A549 (cell line): ENCODE results near the gene P3H2. TPM values are rescaled to one million over a fixed set of nuclear protein-coding genes. Genes with fewer than 3 reads are reported as not detected.
"Not testable (repeated sequence)": the region's sequence is repeated elsewhere in the genome, so short reads cannot be mapped to it uniquely, and the experiment has no call there.

ENCODE experiments used
- ATAC-seq, 2 experiments: fragments of 200-7000 bp in 1 of 2; fragments of >200 bp in 1 of 2; cut with Nextera tagmentation in 1 of 2; cut with Tn5 transposase in 1 of 2; 3 replicates each; pipeline versions ENCODE4 v1.8.0 to v1.9.1; 2018 to 2020; ENCODE audit warnings: mild to moderate bottlenecking in 1 of 2, moderate library complexity in 1 of 2
- CTCF ChIA-PET: fragments of 300-600 bp; sonication (Branson Sonifier 250); formaldehyde crosslinking; extraction: SDS; loops from one replicate; lab custom pipeline; 2021; ENCODE audit warnings: antibody characterized with exemption, inconsistent platforms; lab: Yijun Ruan, JAX
- POLR2A ChIA-PET: fragments of 350-600 bp; formaldehyde crosslinking; extraction: SDS; loops from one replicate; lab custom pipeline; 2021; ENCODE audit warnings: antibody characterized with exemption, inconsistent platforms; lab: Yijun Ruan, JAX
- DNase-seq, 2 experiments: peaks; one replicate each; pipeline versions ENCODE4 v3.0.0 to v3.0.0-alpha.2; 2011 to 2016; ENCODE audit warnings: low read depth in 1 of 2, low spot score in 1 of 2
- FAIRE-seq: peaks from 2 replicates; lab custom pipeline; 2011; peaks lifted over from hg19 to GRCh38; lab: Jason Lieb, UNC
- H3K27ac ChIP-seq, 2 experiments: fragments of >200 bp; sonication (Bioruptor Twin); formaldehyde crosslinking; 3 replicates each; pipeline ENCODE4 v1.5.1; 2016 to 2017
- H3K4me1 ChIP-seq: fragments of >200 bp; sonication (Bioruptor Twin); formaldehyde crosslinking; 3 replicates; pipeline ENCODE4 v1.6.1; 2016
- H3K4me2 ChIP-seq: fragments of >200 bp; sonication (Bioruptor Twin); formaldehyde crosslinking; 3 replicates; pipeline ENCODE4 v1.6.1; 2016
- H3K4me3 ChIP-seq: fragments of >200 bp; sonication (Bioruptor Twin); formaldehyde crosslinking; 3 replicates; pipeline ENCODE4 v1.5.1; 2016
- H3K9me3 ChIP-seq: fragments of >200 bp; sonication (Bioruptor Twin); formaldehyde crosslinking; 3 replicates; pipeline ENCODE4 v1.6.1; 2016
- BHLHE40 ChIP-seq: IDR thresholded peaks from 2 replicates; pipeline ENCODE4 v1.6.1; 2012; ENCODE audit warnings: low read depth, low read length, inconsistent platforms
- CBX2 ChIP-seq: fragments of 200-600 bp; sonication (generic); IDR thresholded peaks from 2 replicates; pipeline ENCODE4 v1.6.1; 2016; ENCODE audit warnings: low read depth, mild to moderate bottlenecking, borderline replicate concordance
- FOSL2 ChIP-seq, 2 experiments: fragments of 450-650 bp in 1 of 2; fragments of >200 bp in 1 of 2; sonication (Bioruptor Twin) in 1 of 2; formaldehyde crosslinking; IDR thresholded peaks; 2 replicates each; pipeline versions ENCODE4 v1.5.0 to v1.6.1; 2016 to 2020; ENCODE audit warnings: mild to moderate bottlenecking in 1 of 2, moderate library complexity in 1 of 2
- FOXS1 ChIP-seq: fragments of 250-450 bp; sonication (Bioruptor Pico); IDR thresholded peaks from 2 replicates; pipeline ENCODE4 v1.5.0; 2020; ENCODE audit warnings: mild to moderate bottlenecking, moderate library complexity
- MAZ ChIP-seq: fragments of 150-350 bp; IDR thresholded peaks from 2 replicates; pipeline ENCODE4 v1.6.1; 2014; ENCODE audit warnings: antibody characterized with exemption, low read depth, low read length, borderline replicate concordance
- RAD21 ChIP-seq, 2 experiments: fragments of >200 bp in 1 of 2; sonication (Bioruptor Twin) in 1 of 2; formaldehyde crosslinking in 1 of 2; IDR thresholded peaks in 1 of 2; conservative IDR thresholded peaks in 1 of 2; 2 replicates in 1 of 2; 3 replicates in 1 of 2; pipeline ENCODE4 v1.6.1; 2012 to 2018; ENCODE audit warnings: inconsistent platforms in 1 of 2
- RARB ChIP-seq: fragments of 250-450 bp; sonication (Bioruptor Pico); IDR thresholded peaks from 2 replicates; pipeline ENCODE4 v1.8.0; 2021; ENCODE audit warnings: mild to moderate bottlenecking, moderate library complexity
- SMC3 ChIP-seq: fragments of >200 bp; sonication (Bioruptor Twin); formaldehyde crosslinking; IDR thresholded peaks from 3 replicates; pipeline ENCODE4 v1.6.1; 2018; ENCODE audit warnings: inconsistent platforms
- TFCP2L1 ChIP-seq: fragments of 250-450 bp; sonication (Bioruptor Pico); IDR thresholded peaks from 2 replicates; pipeline ENCODE4 v1.5.0; 2021; ENCODE audit warnings: mild to moderate bottlenecking
- TP53 ChIP-seq: fragments of 250-450 bp; sonication (Bioruptor Pico); IDR thresholded peaks from 2 replicates; pipeline ENCODE4 v1.5.0; 2021; ENCODE audit warnings: mild to moderate bottlenecking, moderate library complexity
- WGBS: methylation state at CpG from one replicate; pipeline ENCODE4 v1.1.6; 2017; ENCODE audit errors: missing lambda C conversion rate; 5-methylcytosine and 5-hydroxymethylcytosine counted together
- polyA plus RNA-seq, 4 experiments: library from polyadenylated mRNA; depleted of rRNA in 3 of 4; stranded (reverse); fragments of >200 nt; fragmentation: RNase III in 1 of 4; extraction: RNeasy Plus Mini Kit Qiagen cat#74134 plus additional on column Dnase treatment in 1 of 4; gene quantifications; 2 replicates in 3 of 4; 3 replicates in 1 of 4; pipeline ENCODE4 v1.2.3, GENCODE V29; 2011 to 2017
- TF ChIP-seq, protein P1 (sequence below): fragments of 200-600 bp; sonication (generic); IDR thresholded peaks from 2 replicates; pipeline ENCODE4 v1.6.1; 2016; ENCODE audit warnings: antibody characterized with exemption, mild to moderate bottlenecking, moderate library complexity
- TF ChIP-seq, protein P2 (sequence below): fragments of >200 bp; sonication (Bioruptor Twin); formaldehyde crosslinking; IDR thresholded peaks from 3 replicates; pipeline ENCODE4 v1.5.1; 2016

Gene P3H2
- polyA plus RNA-seq, 2 of the 4 experiments (the other 2 are of a cell fraction): 56.6 to 72.5 TPM

DNA sequence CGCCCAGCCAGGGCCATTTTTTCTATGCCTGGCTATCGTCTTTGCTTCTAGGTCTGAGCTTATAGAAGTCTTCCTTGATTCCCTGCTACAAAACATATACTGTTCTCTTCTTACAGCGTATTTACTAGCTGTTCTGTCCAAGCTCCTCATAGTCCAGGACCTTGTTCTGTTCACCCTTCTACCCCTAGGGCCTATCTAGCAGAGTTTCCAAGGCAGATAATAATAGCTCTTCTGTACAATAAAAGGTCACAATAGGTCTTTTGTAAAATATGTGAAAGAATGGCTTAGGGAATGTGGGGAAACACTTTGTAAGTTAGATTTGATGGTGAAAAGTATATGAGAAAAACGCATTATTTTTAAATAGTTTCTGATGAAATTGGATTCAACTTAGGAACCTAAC is 158.2 kb downstream of the P3H2 start (continued):
- no peak for TF ChIP-seq MAZ
- TF ChIP-seq RARB: no peak
- TF ChIP-seq TFCP2L1 (CRISPR knock-in tag): no peak
- TF ChIP-seq TP53: no peak
- TF ChIP-seq FOSL2 (IDR thresholded peaks at IDR 0.05): no peak
- TF ChIP-seq FOSL2 (CRISPR knock-in tag; IDR thresholded peaks at IDR 0.05): no peak
- TF ChIP-seq, all 56 proteins: peak for 0

DNA sequence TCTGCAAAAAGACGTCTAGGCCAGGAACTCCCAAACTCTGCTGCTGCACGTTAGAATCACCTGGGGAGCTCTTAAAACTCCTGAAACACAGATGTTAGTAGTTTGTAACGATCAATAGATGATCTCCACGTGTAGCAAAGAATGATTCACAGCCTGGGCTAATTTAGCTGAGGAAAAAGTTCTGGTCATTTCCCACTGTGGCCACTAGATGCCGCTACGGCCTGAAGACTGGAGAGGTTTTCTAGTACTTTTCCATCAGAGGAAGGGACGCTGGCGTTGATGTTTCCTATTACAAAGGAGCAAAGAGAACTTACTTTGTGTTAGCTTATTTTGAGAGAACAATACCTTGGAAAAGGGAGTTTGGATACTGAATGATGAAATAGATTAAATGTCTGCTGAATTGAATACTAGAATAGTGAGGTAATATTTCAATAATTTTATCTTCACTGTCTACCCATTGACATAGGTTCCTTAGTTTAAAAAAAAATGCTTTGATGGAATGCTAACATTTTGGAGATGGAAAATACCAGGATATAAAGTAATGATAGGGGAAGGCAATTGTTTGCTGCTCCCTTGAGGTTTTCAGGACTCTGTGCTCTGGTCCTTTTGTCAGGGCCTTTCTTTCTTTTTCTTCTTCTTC is 159.1 kb downstream of the P3H2 start:
- ATAC-seq (peak; percentile 59 to 82; a peak in 4 of 6 replicates), FAIRE-seq (no peak), DNase-seq (peak; percentile 70 to 74)
- Histone ChIP-seq H3K4me1 (peaks cover 14% of the 10 kb centered on the region), H3K4me2 (peak overlapping the region; percentile 47; the same call in 2 of the 3 replicates), H3K4me3 (no peak overlapping the region), H3K9me3 (no peaks in the 10 kb centered on the region), H3K27ac (peak overlapping the region; percentile 59 to 63)
- 2% methylated on average over 8 of the region's 8 CpGs for WGBS
- POLR2A ChIA-PET: interaction anchor here (0.9 kb wide), 1 partner anchor 361 kb away, joined by 7 read pairs; the partner anchor contains the start of gene CLDN1
- CTCF ChIA-PET: interaction anchor here (0.6 to 3.0 kb wide), 38 partner anchors 9 to 857 kb away, joined by 3 to 15 read pairs (median 4); partner anchors contain the start of genes CLDN1 and P3H2
- TF ChIP-seq RAD21 (conservative IDR thresholded peaks at IDR 0.05 in 1 of 2, IDR thresholded peaks at IDR 0.05 in 1 of 2) (peak; percentile 87 to 90), BHLHE40 (no peak), SMC3 (peak; percentile 80), FOSL2 (IDR thresholded peaks at IDR 0.05) (no peak), FOSL2 (CRISPR knock-in tag; IDR thresholded peaks at IDR 0.05) (peak; percentile 17; the same call in 1 of the 2 replicates), CBX2 (no peak), FOXS1 (CRISPR knock-in tag) (no peak)
- TF ChIP-seq, protein P1, sequence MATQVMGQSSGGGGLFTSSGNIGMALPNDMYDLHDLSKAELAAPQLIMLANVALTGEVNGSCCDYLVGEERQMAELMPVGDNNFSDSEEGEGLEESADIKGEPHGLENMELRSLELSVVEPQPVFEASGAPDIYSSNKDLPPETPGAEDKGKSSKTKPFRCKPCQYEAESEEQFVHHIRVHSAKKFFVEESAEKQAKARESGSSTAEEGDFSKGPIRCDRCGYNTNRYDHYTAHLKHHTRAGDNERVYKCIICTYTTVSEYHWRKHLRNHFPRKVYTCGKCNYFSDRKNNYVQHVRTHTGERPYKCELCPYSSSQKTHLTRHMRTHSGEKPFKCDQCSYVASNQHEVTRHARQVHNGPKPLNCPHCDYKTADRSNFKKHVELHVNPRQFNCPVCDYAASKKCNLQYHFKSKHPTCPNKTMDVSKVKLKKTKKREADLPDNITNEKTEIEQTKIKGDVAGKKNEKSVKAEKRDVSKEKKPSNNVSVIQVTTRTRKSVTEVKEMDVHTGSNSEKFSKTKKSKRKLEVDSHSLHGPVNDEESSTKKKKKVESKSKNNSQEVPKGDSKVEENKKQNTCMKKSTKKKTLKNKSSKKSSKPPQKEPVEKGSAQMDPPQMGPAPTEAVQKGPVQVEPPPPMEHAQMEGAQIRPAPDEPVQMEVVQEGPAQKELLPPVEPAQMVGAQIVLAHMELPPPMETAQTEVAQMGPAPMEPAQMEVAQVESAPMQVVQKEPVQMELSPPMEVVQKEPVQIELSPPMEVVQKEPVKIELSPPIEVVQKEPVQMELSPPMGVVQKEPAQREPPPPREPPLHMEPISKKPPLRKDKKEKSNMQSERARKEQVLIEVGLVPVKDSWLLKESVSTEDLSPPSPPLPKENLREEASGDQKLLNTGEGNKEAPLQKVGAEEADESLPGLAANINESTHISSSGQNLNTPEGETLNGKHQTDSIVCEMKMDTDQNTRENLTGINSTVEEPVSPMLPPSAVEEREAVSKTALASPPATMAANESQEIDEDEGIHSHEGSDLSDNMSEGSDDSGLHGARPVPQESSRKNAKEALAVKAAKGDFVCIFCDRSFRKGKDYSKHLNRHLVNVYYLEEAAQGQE: no peak
- TF ChIP-seq, protein P2, sequence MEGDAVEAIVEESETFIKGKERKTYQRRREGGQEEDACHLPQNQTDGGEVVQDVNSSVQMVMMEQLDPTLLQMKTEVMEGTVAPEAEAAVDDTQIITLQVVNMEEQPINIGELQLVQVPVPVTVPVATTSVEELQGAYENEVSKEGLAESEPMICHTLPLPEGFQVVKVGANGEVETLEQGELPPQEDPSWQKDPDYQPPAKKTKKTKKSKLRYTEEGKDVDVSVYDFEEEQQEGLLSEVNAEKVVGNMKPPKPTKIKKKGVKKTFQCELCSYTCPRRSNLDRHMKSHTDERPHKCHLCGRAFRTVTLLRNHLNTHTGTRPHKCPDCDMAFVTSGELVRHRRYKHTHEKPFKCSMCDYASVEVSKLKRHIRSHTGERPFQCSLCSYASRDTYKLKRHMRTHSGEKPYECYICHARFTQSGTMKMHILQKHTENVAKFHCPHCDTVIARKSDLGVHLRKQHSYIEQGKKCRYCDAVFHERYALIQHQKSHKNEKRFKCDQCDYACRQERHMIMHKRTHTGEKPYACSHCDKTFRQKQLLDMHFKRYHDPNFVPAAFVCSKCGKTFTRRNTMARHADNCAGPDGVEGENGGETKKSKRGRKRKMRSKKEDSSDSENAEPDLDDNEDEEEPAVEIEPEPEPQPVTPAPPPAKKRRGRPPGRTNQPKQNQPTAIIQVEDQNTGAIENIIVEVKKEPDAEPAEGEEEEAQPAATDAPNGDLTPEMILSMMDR: peak; percentile 78

DNA sequence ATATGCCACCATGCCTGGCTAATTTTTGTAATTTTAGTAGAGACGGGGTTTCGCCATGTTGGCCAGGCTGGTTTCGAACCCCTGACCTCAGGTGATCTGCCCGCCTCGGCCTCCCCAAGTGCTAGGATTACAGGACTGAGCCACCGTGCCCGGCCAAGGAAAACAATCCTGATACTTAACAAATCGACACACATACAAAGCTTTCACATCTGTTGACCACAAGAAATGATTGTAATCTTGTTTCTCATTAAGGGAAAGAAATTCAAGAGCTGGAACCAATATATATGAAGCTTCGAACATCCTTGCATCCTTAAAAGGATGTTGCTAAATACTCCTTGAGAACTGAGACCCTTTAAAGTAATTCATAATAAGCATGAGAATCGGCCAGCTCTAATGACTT is 159.6 kb downstream of the P3H2 start:
- Histone ChIP-seq H3K4me1 (peaks cover 14% of the 10 kb centered on the region), H3K4me2 (peak overlapping the region; percentile 47; the same call in 2 of the 3 replicates), H3K27ac (peak overlapping the region; percentile 59 to 63)
- CTCF ChIA-PET: interaction anchor here (0.6 to 3.0 kb wide), 32 partner anchors 9 to 856 kb away, joined by 3 to 15 read pairs (median 4); partner anchors contain the start of genes CLDN1 and P3H2
- not testable (repeated sequence) for H3K4me3 ChIP-seq, H3K9me3 ChIP-seq, ATAC-seq, DNase-seq, FAIRE-seq
- WGBS: 51% methylated on average over 10 of the region's 10 CpGs
- POLR2A ChIA-PET: interaction anchor here (0.9 kb wide), 1 partner anchor 361 kb away, joined by 7 read pairs; the partner anchor contains the start of gene CLDN1
